Activated CD4-positive, CD25-positive, alpha-beta regulatory T cell treated with anti-CD3 and anti-CD28 coated beads, Interleukin-2, amount 50 U/mL, for 16 hours (primary cell): ENCODE data around the gene ORAI3.

ENCODE experiments used
- DNase-seq: peaks from one replicate; pipeline ENCODE4 v3.0.0-alpha.2; 2020; ENCODE audit warnings: low read depth, low spot score

The ORAI3 gene

DNA sequence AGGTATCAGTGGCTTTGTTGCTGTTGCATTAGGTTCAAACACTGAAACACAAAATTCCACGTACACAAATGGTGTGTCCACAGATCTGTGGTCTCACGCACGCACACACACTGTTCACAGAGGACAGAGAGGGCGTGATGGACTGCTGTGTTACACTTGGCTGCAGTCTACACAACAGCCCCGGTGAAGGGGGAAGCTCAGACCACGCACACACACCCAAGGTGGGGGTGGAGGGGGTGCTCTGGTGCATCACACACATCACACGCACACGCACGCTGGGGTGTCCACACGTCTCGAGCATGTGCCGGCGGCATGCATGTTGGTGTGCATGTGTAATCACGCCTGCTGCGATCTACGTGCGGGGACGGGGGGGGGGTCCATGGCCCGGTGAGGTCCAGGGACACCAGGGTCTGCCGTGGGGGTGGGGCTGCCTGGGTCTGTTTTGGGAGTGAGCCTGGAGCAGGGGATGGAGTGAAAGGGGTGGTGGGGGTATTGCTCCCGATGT is 43.5 kb downstream of the ORAI3 start:
- DNase-seq = no peak

DNA sequence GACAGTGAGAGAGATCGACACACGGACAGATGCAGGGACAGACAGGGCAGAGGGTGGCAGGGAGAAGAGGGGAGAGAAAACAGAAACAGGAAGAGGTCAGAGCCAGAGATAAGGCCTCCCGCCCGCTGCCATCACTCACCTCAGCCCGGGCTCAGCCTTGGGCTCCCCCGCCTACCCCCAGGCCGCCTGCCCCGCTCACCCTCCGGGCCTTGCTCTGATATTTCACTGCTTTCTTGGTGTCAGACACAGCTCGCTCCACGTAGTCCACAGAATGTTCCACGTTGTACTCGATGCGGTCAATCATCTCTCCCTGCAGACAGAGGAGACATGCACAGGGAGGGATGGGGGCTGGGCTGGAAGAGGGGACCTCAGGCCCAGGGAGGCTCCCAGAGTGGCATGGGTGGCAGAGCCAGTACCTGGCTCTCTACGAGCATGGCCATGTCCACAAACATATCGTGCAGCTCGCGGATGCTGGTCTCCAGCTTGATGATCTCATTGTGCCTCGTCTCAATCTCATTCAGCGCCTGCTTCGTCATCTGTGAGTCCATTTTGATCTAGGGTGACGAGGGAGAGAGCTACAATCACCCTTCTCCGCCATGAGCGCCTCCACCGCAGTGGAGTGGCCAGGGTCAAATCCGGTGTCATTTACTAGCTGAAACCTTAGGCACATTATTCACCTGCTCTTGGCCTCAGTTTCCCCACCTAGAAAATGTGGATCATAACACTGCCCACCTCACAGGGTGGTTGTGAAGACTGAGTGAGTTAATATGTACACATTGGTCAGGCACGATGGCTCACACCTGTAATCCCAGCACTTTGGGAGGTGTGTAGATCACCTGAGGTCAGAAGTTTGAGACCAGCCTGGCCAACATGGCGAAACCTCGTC is 44.3 kb downstream of the ORAI3 start:
- no peak for DNase-seq

DNA sequence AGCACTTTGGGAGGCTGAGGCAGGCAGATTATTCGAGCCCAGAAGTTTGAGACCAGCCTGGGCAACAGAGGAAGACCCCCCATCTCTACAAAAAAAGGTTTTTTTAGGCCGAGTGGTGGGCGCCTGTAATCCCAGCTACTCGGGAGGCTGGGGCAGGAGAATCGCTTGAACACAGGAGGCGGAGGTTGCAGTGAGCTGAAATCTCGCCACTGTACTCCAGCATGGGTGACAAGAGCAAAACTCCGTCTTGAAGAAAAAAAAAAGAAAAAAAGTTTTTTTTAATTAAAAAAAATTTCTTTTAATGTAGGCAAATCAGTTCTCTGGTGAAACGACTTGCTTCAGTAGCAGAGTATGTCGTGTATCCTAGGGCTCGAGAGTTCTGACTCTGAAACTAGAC is 47.1 kb downstream of the ORAI3 start:
- DNase-seq = no peak

DNA sequence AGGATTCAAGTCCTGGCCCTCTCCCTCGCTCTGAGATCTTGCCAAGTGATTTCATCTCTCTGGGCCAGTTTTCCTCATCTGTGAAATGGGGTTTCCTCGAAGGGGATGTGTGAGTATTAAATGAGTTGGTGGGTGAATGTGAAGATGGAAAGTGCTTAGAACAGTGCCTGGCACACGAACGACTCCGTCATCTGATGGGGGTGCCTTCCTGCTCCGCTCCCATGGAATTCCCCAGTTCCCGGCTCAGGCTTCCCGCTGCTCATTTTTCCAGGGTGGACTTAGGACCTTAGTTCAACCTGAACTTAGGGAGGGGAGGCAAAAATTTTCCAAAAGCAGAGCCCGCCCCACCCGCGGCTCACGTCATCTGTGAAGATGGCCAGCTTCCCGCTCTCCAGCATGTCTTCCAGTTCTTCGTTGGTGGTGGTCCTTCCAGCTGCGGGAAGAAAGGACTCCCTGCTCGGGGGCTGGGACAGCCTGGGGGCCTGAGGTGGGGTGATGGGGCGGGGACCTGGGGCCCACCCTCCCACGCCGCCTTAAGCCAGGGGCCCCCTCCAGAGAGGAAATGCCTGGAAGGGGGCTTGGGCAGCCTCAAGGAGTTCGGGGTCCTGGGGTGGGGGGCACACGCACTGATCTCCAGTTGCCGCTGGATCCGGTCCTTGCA is 47.6 kb downstream of the ORAI3 start:
- DNase-seq = no peak

DNA sequence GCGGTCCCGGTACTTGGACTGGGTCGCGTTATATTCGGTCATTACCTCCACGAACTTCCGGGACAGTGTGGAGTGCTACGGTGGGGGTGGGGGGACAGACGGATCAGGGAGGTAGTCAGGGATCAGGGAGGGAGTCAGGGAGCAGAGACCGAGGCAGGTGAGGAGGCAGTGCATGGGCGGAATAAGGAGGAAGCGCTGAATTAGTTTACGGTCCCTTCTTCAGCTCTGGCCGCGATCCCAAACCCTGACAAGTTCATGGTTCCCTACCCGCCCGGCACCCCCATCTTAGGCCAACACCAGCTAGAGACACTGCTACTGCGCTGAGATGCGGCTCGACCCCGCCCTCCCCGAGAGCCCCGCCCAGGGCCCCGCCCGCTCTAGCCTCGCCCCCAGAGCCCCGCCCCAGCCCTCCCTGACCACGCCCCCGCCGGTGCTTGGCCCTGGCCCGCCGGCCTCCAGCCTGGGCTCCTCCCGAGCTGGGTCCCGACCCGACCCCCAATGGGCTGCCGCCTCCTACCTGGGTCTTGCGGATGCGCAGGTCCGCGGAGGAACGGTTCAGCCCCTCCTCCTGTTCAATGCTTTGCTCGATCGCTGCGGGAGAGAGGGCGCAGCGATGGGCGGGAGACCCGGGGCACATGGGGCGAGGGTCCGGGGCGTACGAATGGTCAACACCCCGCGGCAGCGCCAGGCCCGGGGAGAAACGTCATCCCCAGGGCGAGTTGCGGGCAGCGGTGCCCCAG is 48.3 kb downstream of the ORAI3 start:
- DNase-seq = peak; percentile 49

DNA sequence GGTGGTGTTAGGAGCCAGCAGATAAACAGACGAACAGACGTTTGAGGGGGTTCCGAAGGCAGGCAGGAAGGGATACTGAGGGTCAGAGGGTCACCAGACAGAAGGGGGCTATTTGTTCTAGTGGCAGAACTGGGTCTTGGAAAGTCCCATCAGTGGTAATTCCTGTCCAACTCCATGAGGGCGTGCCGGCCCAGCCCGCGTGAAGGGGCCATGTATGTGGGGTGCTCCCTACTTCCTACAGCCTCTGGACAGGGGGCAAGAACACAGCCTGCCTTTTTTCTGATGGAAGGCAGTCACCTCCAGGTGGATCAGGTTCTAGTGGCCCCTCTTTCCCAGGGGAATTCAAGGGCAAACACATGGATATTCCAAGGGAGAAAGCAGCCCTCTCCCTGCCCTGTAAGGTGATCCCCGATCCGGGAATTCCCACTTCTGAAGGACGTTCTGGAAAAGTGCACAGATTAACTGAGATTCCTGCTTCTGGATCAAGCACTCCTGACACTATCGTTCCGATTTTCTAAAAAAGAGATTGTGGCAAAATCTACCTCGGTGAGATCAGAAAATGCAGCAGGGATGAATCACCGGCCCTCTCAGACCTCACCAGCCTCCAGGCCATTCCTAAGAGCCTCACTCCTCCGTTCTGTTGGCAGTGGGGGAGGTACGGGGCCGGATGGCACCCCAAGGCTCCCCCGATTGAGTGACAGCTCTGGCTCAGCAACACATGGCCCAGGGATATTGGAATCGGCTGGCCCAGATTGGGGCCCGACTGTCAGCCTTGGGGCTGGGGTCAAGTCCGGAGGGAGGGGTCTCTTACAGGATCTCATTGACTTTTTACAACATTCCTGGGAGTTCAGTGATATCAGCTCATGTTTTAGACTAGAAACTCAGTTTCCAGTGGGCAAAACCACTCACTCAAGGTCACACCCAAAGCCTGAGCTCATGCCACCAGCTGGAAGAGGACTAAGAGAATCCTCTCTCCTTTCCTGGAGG is 49.1 kb downstream of the ORAI3 start:
- DNase-seq = no peak

DNA sequence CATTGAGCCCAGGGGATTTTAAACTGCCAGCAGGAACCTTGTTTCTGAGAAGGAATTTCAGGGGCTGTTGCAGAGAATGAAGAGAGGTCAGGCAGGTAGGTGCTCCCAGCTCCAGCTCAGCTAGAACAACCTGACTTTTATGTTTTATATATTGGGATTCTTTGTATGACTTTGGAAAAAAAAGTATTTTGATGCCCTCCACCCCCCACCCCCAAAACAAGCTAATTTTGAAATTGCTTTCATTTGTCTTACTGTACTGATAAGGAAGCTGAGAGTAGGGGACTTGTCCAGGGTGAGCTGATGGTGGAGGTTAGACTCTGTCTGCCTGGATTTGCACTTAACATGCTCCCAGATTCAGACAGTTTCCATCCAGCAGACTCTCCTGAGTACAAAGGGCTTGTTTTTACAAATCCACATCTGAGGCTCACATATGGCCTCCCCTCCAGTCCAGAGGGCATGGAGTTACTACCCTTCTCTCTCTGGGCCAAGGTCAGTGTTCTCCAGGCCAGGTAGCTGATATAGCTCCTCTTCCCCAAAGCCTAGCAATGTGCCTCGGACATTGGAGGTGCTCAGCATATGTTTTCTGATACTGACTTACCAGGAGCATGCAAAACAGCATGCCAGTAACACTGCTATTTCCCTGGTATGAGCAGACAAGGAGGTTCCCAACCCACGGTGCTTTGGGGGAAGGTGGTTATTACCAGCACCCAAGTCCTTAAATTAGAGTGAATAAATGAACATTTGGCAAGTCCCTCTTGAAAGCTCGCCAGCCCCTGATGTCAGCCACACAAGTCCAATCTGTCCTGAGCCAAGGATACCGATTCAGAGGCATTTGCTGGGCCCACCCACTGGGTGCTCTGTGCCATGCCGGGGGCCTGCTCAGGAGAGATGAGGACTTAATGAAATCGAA is 50.2 kb downstream of the ORAI3 start:
- no peak for DNase-seq

DNA sequence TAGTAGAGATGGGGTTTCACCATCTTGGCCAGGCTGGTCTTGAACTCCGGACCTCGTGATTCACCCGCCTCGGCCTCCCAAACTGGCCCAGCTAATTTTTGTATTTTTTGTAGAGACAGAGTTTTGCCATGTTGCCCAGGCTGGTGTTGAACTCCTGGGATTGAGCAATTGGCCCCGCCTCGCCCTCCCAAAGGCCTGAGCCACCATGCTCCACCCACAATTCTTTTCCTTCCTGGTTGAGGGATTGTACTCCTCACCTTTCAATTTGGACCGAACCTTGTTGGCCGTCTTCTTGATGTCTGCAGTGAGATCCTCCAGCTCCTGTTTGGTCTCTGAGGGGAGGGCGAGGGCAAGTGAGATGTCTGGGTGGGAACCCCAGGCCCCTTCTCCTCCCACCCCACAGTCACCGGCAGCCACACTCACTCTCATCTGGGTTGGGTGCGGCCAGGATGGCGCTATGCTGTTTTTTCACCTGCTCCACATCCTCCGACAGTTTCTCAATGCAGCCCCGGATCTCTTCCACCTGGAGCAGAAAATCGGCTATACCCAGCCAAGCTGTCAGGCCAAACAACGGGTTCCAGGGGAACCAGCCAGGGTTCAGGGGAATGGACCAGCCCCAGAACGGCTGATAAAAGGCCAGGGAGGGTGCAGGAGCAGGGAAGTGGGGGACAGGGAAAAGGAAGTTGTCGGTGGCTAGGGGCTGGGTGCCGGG is 52.0 kb downstream of the ORAI3 start:
- DNase-seq = no peak

DNA sequence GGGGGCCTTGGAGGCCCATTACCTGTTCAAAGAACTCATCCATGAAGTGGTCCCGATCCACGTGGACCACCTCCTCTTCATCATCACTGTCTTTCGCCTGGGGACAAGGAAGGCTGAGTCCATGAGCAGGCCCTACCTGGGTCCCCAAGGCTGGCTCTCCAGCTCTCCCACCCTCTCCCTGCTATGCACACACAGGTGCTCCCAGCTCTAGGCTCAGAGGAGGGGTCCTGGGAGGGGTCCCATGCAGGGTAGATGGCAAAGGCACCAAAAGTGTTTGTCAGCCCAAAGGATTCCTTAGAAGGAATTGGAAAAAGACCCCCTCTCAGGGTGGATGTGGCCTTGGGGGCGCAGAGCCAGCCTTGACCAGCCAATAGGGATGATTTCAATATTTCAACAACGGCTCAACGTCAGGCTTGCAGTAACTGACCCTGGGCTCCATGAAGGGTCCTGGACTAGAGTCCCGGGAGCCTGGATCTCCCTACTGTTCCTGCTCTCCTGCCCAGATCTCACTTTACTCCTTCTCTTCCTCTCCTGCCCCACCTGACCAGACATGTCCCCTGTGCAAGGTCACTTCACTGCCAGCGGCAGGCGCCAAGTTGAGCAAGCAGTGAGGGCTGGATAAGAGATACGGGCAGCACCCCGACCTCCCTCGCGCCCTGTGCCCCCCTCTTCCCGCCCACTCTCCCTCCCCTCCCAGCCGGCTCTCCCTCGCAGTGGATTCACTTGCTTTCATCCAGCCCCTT is 52.8 kb downstream of the ORAI3 start:
- no peak for DNase-seq

DNA sequence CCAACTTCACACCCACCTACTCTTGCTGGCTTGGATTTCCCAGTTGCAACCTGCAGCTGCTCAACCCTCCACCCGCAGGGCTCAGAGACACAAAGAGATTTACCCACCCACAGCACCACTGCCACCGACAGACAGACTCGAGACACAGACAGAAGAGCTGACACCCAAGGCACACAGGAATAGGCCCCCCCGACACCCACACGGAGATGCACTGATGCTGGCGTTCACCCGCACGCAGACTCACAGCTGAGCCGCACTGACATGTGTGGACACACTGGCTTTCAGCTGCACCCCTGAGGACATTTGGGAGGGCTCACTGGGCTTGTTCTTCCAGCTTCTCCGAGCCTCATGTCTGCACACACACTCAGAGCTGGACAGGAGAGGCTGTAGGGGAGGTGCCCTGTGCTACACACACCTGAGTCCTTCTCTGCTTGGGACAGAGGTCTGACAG is 53.4 kb downstream of the ORAI3 start:
- DNase-seq = no peak

DNA sequence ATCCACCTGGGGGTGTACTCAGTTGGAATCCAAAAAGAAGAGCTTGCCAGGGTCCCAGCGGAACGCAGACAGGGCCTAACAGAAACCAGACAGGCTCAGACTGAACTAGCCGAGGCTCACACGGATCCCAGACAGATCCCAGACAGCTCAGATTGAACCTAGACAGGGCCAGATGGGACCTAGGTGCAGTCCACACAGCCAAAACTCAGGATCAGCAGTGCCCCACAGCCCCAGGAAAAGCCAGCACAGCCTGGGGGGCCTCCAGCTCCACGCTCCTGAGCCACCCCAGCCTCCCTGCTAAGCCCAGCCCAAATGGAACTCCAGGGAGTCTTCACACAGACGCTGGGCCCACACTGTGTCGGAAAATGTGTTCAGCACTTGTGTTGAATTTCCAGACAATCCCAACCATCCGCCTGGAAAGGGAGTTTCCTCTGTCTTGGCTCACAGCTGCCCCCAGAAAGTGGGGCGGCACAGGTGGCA is 54.0 kb downstream of the ORAI3 start:
- no peak for DNase-seq

DNA sequence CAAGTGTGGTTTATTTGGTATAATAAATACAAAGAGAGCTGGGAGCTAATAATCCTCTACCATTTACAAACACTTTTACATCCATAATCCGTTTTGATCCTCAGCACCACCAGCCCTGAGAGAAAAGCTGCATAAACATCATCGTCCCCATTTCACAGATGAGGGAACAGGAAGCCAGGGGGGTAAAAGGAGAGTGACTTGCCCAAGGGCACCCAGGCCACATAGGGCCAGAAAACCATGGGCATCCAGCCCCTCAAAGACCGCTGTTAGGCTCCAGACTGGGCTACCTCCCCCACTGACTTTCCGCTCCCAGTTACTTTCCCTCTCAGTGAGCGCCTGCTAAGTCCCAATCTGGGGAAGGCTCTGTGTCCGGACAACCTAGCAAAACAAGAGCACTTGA is 54.9 kb downstream of the ORAI3 start:
- no peak for DNase-seq
